ENCODE measurements around the gene ITGB1BP1.

Gene ITGB1BP1

DNA sequence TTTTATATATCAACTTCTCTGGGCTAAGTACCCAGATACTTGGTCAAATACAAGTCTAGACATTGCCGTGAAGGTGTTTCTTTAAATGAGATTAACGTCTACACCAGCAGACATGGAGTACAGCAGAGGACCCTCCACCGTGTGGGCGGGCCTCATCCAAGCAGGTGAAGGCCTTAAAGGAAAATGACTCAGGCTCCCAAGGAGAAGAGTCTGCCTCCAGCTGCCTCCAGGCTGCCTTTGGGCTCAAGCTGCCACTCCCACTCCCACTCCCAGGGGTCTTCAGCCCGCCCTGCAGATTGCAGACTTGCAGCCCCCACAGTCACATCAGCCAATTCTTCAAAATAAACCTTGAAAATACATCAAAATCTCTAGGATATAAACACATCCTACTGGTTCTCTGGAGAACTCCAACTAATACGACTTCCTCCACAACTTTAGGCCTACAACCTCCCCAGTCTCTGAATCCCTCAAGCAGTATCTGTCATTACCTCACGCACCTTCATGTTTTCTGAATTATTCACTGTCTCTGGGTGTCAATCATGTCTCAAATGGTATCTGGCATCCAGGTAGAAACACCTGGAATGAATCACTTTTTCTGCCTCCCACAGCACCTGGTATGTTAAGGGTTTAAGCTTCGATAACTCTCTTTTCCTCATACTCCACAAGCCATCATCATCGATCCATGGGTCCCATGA, 6.9 kb downstream of the ITGB1BP1 start:
- no peaks in the 10 kb centered on the region for H3K9me3 ChIP-seq (ENCODE audit: severe bottlenecking)
- peak overlapping the region; percentile 75 for H3K27ac ChIP-seq (ENCODE audit: poor library complexity, severe bottlenecking)
- no peak for DNase-seq (ENCODE audit: low spot score)

DNA sequence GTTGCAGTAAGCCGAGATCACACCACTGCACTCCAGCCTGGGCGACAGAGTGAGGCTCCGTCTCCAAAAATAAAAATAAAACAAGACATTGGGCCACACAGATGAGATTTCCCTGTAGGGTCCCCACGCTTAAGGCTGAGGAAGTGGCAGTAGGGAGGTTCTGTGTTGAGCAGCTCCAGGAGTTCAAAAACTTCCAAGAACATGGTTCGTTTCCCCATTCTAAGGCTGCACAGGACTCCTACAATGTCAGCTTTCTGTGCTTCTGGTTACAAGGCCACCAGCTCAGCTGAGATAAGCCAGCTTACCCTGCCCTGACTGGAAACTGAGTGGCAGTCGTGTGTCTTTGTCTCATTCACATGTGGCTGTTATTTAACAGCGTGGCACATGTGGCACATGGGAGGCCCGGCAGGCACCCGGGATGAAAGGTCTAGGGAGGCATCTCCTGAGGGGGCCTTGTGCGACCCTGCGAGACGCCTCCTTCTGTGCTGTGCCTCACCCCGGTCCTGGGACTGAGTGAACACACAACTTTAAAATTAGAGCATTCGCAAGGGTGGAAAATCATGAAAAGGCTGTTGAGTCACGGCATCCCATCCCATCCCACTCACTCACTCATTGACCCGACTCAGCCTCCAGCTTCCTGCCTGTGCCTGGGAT, 7.7 kb downstream of the ITGB1BP1 start:
- ATAC-seq (ENCODE audit: low read depth) (no peak), DNase-seq (ENCODE audit: low spot score) (no peak)
- H3K9me3 ChIP-seq (ENCODE audit: severe bottlenecking) = no peaks in the 10 kb centered on the region
- TF ChIP-seq, protein P1, sequence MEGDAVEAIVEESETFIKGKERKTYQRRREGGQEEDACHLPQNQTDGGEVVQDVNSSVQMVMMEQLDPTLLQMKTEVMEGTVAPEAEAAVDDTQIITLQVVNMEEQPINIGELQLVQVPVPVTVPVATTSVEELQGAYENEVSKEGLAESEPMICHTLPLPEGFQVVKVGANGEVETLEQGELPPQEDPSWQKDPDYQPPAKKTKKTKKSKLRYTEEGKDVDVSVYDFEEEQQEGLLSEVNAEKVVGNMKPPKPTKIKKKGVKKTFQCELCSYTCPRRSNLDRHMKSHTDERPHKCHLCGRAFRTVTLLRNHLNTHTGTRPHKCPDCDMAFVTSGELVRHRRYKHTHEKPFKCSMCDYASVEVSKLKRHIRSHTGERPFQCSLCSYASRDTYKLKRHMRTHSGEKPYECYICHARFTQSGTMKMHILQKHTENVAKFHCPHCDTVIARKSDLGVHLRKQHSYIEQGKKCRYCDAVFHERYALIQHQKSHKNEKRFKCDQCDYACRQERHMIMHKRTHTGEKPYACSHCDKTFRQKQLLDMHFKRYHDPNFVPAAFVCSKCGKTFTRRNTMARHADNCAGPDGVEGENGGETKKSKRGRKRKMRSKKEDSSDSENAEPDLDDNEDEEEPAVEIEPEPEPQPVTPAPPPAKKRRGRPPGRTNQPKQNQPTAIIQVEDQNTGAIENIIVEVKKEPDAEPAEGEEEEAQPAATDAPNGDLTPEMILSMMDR (IDR thresholded peaks at IDR 0.05; ENCODE audit: poor library complexity, severe bottlenecking) = no peak
- H3K4me1 ChIP-seq (ENCODE audit: insufficient read depth, poor library complexity, severe bottlenecking) = peaks cover 14% of the 10 kb centered on the region
- no peaks in the 10 kb centered on the region for H3K27me3 ChIP-seq (ENCODE audit: insufficient read depth, poor library complexity, severe bottlenecking)
- peaks cover 58% of the 10 kb centered on the region for H3K36me3 ChIP-seq (ENCODE audit: low read depth)
- H3K4me3 ChIP-seq (ENCODE audit: severe bottlenecking) = no peak overlapping the region
- peak overlapping the region; percentile 75 for H3K27ac ChIP-seq (ENCODE audit: poor library complexity, severe bottlenecking)

More for the DNA sequence above, 6.9 kb downstream of the ITGB1BP1 start:
- TF ChIP-seq, protein P1 (IDR thresholded peaks at IDR 0.05; ENCODE audit: poor library complexity, severe bottlenecking) = no peak
- H3K4me1 ChIP-seq (ENCODE audit: insufficient read depth, poor library complexity, severe bottlenecking) = peaks cover 14% of the 10 kb centered on the region
- H3K27me3 ChIP-seq (ENCODE audit: insufficient read depth, poor library complexity, severe bottlenecking) = no peaks in the 10 kb centered on the region
- H3K4me3 ChIP-seq (ENCODE audit: severe bottlenecking) = no peak overlapping the region
- ATAC-seq (ENCODE audit: low read depth) = peak; percentile 96
- peaks cover 58% of the 10 kb centered on the region for H3K36me3 ChIP-seq (ENCODE audit: low read depth)

DNA sequence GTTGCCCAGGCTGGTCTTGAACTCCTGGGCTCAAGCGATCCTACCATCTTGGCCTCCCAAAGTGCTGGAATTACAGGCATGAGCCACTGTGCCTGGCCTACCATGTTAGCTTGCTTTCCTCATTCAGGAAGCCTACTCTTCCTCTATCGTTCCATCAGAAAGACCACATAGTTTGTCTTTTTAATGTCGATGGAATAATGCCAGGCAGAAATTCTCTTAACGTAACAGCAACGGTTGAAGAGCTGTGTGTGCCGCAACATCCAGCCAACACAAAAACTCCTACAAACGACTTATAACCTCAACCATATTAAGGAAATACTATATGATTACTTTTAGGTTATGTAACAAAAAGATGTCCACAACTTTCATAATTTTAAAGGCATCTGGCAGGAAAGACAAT, 10.5 kb downstream of the ITGB1BP1 start:
- no peak overlapping the region for H3K4me3 ChIP-seq (ENCODE audit: severe bottlenecking)
- DNase-seq (ENCODE audit: low spot score) (no peak), ATAC-seq (ENCODE audit: low read depth) (no peak)
- no peaks in the 10 kb centered on the region for H3K9me3 ChIP-seq (ENCODE audit: severe bottlenecking)
- H3K27ac ChIP-seq (ENCODE audit: poor library complexity, severe bottlenecking) = no peak overlapping the region
- TF ChIP-seq, protein P1 (IDR thresholded peaks at IDR 0.05; ENCODE audit: poor library complexity, severe bottlenecking) = no peak
- H3K4me1 ChIP-seq (ENCODE audit: insufficient read depth, poor library complexity, severe bottlenecking) = peaks cover 17% of the 10 kb centered on the region
- H3K36me3 ChIP-seq (ENCODE audit: low read depth) = peaks cover 72% of the 10 kb centered on the region
- H3K27me3 ChIP-seq (ENCODE audit: insufficient read depth, poor library complexity, severe bottlenecking) = no peaks in the 10 kb centered on the region

DNA sequence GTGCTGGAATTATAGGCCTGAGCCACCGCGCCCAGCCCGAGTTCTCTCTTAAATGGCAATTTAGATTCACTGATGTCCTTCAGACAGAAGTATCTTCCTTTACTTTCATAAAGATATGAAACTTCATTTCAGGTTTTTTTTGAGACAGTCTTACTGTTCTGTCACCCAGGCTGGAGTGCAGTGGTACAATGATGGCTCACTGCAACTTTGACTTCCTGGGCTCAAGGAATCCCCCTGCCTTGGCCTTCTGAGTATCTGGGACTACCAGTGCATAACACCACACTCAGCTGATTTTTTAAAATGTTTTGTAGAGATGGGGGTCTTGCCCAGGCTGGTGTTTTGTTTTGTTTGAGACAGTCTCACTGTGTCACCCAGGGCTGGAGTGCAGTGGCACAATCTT, 13.2 kb downstream of the ITGB1BP1 start:
- Histone ChIP-seq H3K27me3 (ENCODE audit: insufficient read depth, poor library complexity, severe bottlenecking) (no peaks in the 10 kb centered on the region), H3K4me1 (ENCODE audit: insufficient read depth, poor library complexity, severe bottlenecking) (peaks cover 3% of the 10 kb centered on the region), H3K9me3 (ENCODE audit: severe bottlenecking) (no peaks in the 10 kb centered on the region), H3K27ac (ENCODE audit: poor library complexity, severe bottlenecking) (no peak overlapping the region), H3K4me3 (ENCODE audit: severe bottlenecking) (no peak overlapping the region), H3K36me3 (ENCODE audit: low read depth) (peaks cover 80% of the 10 kb centered on the region)
- no peak for DNase-seq (ENCODE audit: low spot score)
- TF ChIP-seq, protein P1 (IDR thresholded peaks at IDR 0.05; ENCODE audit: poor library complexity, severe bottlenecking) = no peak
- no peak for ATAC-seq (ENCODE audit: low read depth)
